PFSK-1 (cell line): ENCODE measurements around the gene TGM2.

Experiments
- REST ChIP-seq, 2 experiments: IDR thresholded peaks; 2 replicates each; pipeline versions ENCODE4 v1.6.1 to v1.8.0; 2011 to 2012; ENCODE audit warnings: low read depth in 2 of 2, low read length in 2 of 2, control low read depth in 1 of 2, inconsistent platforms in 1 of 2, mild to moderate bottlenecking in 1 of 2, moderate library complexity in 1 of 2; ENCODE audit not compliant: insufficient read depth in 1 of 2
- TAF1 ChIP-seq: IDR thresholded peaks from 2 replicates; pipeline ENCODE4 v1.6.1; 2012; ENCODE audit warnings: low read length, control low read depth, borderline replicate concordance; ENCODE audit not compliant: insufficient read depth

- TF ChIP-seq TAF1 (no peak), REST (IDR thresholded peaks at IDR 0.05; ENCODE audit: insufficient read depth in 1 of 2, low read depth in 2 of 2, low read length in 2 of 2) (no peak)
Observed at GRCh38 chr20:38139156-38139912, 25.7 kb downstream of the TGM2 start.
